Measurements from ENCODE around the gene CLEC4E.
"Not testable (repeated sequence)": the region's sequence is repeated elsewhere in the genome, so short reads cannot be mapped to it uniquely, and the experiment has no call there.

Gene CLEC4E

DNA sequence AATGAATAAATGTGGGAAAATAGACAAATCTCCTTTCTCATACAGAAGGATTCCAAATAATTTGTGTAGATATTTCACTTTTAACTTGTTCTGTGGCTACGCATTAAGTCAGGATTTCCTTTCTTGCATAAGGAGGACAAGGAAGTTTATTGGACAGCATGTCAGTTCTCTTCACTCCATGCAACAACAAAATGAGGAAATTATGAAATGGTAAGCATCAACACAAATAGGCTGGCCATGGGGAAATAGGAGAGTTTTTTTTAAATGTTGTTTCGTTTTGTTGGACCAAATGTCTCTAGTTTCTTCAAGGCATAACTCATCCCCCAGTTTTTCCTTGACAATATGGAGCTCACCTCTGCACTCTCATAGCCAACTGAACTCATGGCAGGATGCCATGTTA lies 25.3 kb upstream of the CLEC4E start:
- H3K14ac ChIP-seq (ENCODE audit: low read length in 2 of 2): not testable (repeated sequence)
- WGBS: 100% methylated on average over 1 of the region's 2 CpGs

DNA sequence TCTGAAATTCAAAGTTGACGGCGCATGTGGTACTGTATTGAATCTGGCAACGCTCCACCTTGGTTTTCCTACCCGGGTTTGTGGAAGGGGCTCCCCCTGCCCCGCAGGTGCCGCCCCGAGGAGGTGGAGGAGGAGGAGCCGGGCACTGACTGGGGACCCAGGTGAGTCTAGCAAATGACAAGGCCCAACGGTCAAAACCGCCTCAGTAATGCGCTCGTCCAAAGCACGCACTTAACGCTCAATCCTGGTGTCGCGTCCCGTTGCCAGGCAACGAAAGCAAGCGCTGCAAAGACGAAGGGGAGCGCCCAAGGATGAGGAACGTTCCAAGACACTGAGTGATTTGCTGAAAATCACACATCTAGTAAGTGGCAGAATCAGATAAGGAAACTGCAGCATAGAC lies 24.0 kb upstream of the CLEC4E start:
- Histone ChIP-seq H3K9ac (ENCODE audit: low read length) (no peak overlapping the region), H3K9me3 (ENCODE audit: control insufficient read depth, low read length) (peaks cover 3% of the 10 kb centered on the region), H2BK12ac (ENCODE audit: low read length in 2 of 2) (no peak overlapping the region), H3K36me3 (ENCODE audit: control insufficient read depth in 1 of 2, insufficient read depth in 2 of 2, low read depth in 1 of 2, low read length in 2 of 2) (no peaks in the 10 kb centered on the region), H3K4me2 (ENCODE audit: low read length, poor library complexity, severe bottlenecking) (no peak overlapping the region), H3K18ac (ENCODE audit: low read depth in 1 of 2, low read length in 2 of 2) (no peak overlapping the region), H3K27me3 (ENCODE audit: control insufficient read depth in 1 of 2, insufficient read depth in 1 of 2, low read length in 2 of 2) (peaks cover 0 to 11% of the 10 kb centered on the region in 2 experiments), H3K4ac (ENCODE audit: low read depth in 1 of 2, low read length in 2 of 2) (no peak overlapping the region), H3K23ac (ENCODE audit: low read length in 2 of 2) (no peak overlapping the region), H3K4me3 (ENCODE audit: insufficient read depth in 1 of 2, low read depth in 1 of 2, low read length in 2 of 2) (no peak overlapping the region), H2BK15ac (ENCODE audit: low read depth, poor library complexity, severe bottlenecking) (no peak overlapping the region), H2AFZ (ENCODE audit: low read depth, low read length) (no peak overlapping the region), H3K4me1 (ENCODE audit: control insufficient read depth, insufficient read depth, low read depth, low read length) (no peaks in the 10 kb centered on the region), H3K79me1 (replicated peaks; ENCODE audit: low read length, poor library complexity, severe bottlenecking) (no peaks in the 10 kb centered on the region), H3K14ac (ENCODE audit: low read length in 2 of 2) (no peak overlapping the region), H2BK5ac (ENCODE audit: low read depth, low read length, poor library complexity, severe bottlenecking) (no peak overlapping the region), H4K91ac (ENCODE audit: low read length) (no peak overlapping the region), H4K8ac (ENCODE audit: low read length) (no peak overlapping the region), H3K27ac (ENCODE audit: low read length, poor library complexity, severe bottlenecking) (no peak overlapping the region), H2BK120ac (ENCODE audit: low read depth, low read length) (no peak overlapping the region), H2AK5ac (ENCODE audit: low read length, severe bottlenecking) (no peak overlapping the region)
- 39% methylated on average over 22 of the region's 22 CpGs for WGBS
- DNase-seq: no peak

More for the DNA sequence above, 25.3 kb upstream of the CLEC4E start:
- H4K8ac ChIP-seq (ENCODE audit: low read length); H3K4me3 ChIP-seq (ENCODE audit: insufficient read depth in 1 of 2, low read depth in 1 of 2, low read length in 2 of 2); H4K91ac ChIP-seq (ENCODE audit: low read length); H3K23ac ChIP-seq (ENCODE audit: low read length in 2 of 2); H2BK5ac ChIP-seq (ENCODE audit: low read depth, low read length, poor library complexity, severe bottlenecking); H2AFZ ChIP-seq (ENCODE audit: low read depth, low read length); H2BK120ac ChIP-seq (ENCODE audit: low read depth, low read length); H3K9ac ChIP-seq (ENCODE audit: low read length); H3K36me3 ChIP-seq (ENCODE audit: control insufficient read depth in 1 of 2, insufficient read depth in 2 of 2, low read depth in 1 of 2, low read length in 2 of 2); H3K27ac ChIP-seq (ENCODE audit: low read length, poor library complexity, severe bottlenecking); H2AK5ac ChIP-seq (ENCODE audit: low read length, severe bottlenecking); DNase-seq; H3K18ac ChIP-seq (ENCODE audit: low read depth in 1 of 2, low read length in 2 of 2); H3K4me2 ChIP-seq (ENCODE audit: low read length, poor library complexity, severe bottlenecking); H2BK15ac ChIP-seq (ENCODE audit: low read depth, poor library complexity, severe bottlenecking); H3K4me1 ChIP-seq (ENCODE audit: control insufficient read depth, insufficient read depth, low read depth, low read length); H3K9me3 ChIP-seq (ENCODE audit: control insufficient read depth, low read length); H3K27me3 ChIP-seq (ENCODE audit: control insufficient read depth in 1 of 2, insufficient read depth in 1 of 2, low read length in 2 of 2); H2BK12ac ChIP-seq (ENCODE audit: low read length in 2 of 2); H3K79me1 ChIP-seq (replicated peaks; ENCODE audit: low read length, poor library complexity, severe bottlenecking); H3K4ac ChIP-seq (ENCODE audit: low read depth in 1 of 2, low read length in 2 of 2): not testable (repeated sequence)

DNA sequence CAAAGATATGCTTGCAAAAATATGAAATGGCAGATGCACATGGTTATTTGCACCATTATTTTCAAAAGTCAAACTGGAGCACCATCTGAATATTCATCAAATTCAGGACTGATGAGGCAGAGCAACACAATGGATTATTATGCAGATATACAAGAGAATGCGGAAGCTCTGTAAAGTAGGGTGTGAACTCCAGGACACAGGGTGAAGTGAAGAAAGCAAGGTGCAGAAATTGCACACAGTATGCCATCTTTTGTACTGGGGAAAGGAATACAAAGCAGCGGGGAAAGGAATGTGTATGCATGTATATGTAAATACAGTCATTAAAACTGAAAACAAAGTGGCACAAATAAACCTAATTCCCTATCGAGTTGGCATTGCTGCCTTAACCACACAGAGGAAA lies 22.7 kb upstream of the CLEC4E start:
- Histone ChIP-seq H3K9ac (ENCODE audit: low read length) (no peak overlapping the region), H3K18ac (ENCODE audit: low read depth in 1 of 2, low read length in 2 of 2) (no peak overlapping the region), H3K4me1 (ENCODE audit: control insufficient read depth, insufficient read depth, low read depth, low read length) (no peaks in the 10 kb centered on the region), H4K8ac (ENCODE audit: low read length) (no peak overlapping the region), H2BK5ac (ENCODE audit: low read depth, low read length, poor library complexity, severe bottlenecking) (no peak overlapping the region), H3K23ac (ENCODE audit: low read length in 2 of 2) (no peak overlapping the region), H3K14ac (ENCODE audit: low read length in 2 of 2) (no peak overlapping the region), H3K4ac (ENCODE audit: low read depth in 1 of 2, low read length in 2 of 2) (no peak overlapping the region), H3K27ac (ENCODE audit: low read length, poor library complexity, severe bottlenecking) (no peak overlapping the region), H3K36me3 (ENCODE audit: control insufficient read depth in 1 of 2, insufficient read depth in 2 of 2, low read depth in 1 of 2, low read length in 2 of 2) (no peaks in the 10 kb centered on the region), H4K91ac (ENCODE audit: low read length) (no peak overlapping the region), H3K4me3 (ENCODE audit: insufficient read depth in 1 of 2, low read depth in 1 of 2, low read length in 2 of 2) (no peak overlapping the region), H2BK15ac (ENCODE audit: low read depth, poor library complexity, severe bottlenecking) (no peak overlapping the region), H3K4me2 (ENCODE audit: low read length, poor library complexity, severe bottlenecking) (no peak overlapping the region), H2AFZ (ENCODE audit: low read depth, low read length) (no peak overlapping the region), H2AK5ac (ENCODE audit: low read length, severe bottlenecking) (no peak overlapping the region), H3K79me1 (replicated peaks; ENCODE audit: low read length, poor library complexity, severe bottlenecking) (no peaks in the 10 kb centered on the region), H3K9me3 (ENCODE audit: control insufficient read depth, low read length) (peaks cover 3% of the 10 kb centered on the region), H3K27me3 (ENCODE audit: control insufficient read depth in 1 of 2, insufficient read depth in 1 of 2, low read length in 2 of 2) (peaks cover 0 to 11% of the 10 kb centered on the region in 2 experiments), H2BK120ac (ENCODE audit: low read depth, low read length) (no peak overlapping the region), H2BK12ac (ENCODE audit: low read length in 2 of 2) (no peak overlapping the region)
- DNase-seq: no peak
- 53% methylated on average over 2 of the region's 3 CpGs for WGBS

DNA sequence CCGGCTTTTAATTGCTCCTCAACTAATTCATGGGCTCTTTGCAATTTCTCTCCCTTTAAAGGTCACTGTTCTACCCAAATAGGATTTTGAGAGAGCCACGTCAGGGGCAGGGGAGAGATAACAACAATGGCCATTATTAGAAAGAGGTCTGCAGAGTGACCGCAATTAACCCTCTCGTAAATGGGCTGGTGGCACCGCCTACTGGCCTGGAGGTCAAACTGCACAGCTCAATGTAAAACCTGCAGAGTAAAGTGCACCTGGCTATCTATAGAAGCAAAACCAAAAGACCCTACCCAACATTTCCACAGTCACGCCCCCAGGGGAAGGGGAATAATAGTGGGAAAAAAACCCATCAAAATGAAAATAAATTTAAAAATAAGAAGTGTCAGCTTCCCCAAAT lies 21.6 kb upstream of the CLEC4E start:
- DNase-seq: no peak
- no peak overlapping the region for H2AFZ ChIP-seq (ENCODE audit: low read depth, low read length)
- H2BK15ac ChIP-seq (ENCODE audit: low read depth, poor library complexity, severe bottlenecking): no peak overlapping the region
- H3K4me1 ChIP-seq (ENCODE audit: control insufficient read depth, insufficient read depth, low read depth, low read length): no peaks in the 10 kb centered on the region
- H2BK5ac ChIP-seq (ENCODE audit: low read depth, low read length, poor library complexity, severe bottlenecking): no peak overlapping the region
- no peak overlapping the region for H2BK12ac ChIP-seq (ENCODE audit: low read length in 2 of 2)
- no peak overlapping the region for H3K4me2 ChIP-seq (ENCODE audit: low read length, poor library complexity, severe bottlenecking)
- H3K36me3 ChIP-seq (ENCODE audit: control insufficient read depth in 1 of 2, insufficient read depth in 2 of 2, low read depth in 1 of 2, low read length in 2 of 2): no peaks in the 10 kb centered on the region
- peaks cover under 1% of the 10 kb centered on the region for H3K9me3 ChIP-seq (ENCODE audit: control insufficient read depth, low read length)
- no peak overlapping the region for H3K9ac ChIP-seq (ENCODE audit: low read length)
- H3K27me3 ChIP-seq (ENCODE audit: control insufficient read depth in 1 of 2, insufficient read depth in 1 of 2, low read length in 2 of 2): peaks cover 0 to 8% of the 10 kb centered on the region in 2 experiments
- H3K4me3 ChIP-seq (ENCODE audit: insufficient read depth in 1 of 2, low read depth in 1 of 2, low read length in 2 of 2): no peak overlapping the region
- H2BK120ac ChIP-seq (ENCODE audit: low read depth, low read length): no peak overlapping the region
- H3K23ac ChIP-seq (ENCODE audit: low read length in 2 of 2): no peak overlapping the region
- H3K14ac ChIP-seq (ENCODE audit: low read length in 2 of 2): no peak overlapping the region
- no peak overlapping the region for H2AK5ac ChIP-seq (ENCODE audit: low read length, severe bottlenecking)
- H3K18ac ChIP-seq (ENCODE audit: low read depth in 1 of 2, low read length in 2 of 2): no peak overlapping the region
- H3K4ac ChIP-seq (ENCODE audit: low read depth in 1 of 2, low read length in 2 of 2): no peak overlapping the region
- WGBS: 97% methylated on average over 5 of the region's 6 CpGs
- no peak overlapping the region for H4K91ac ChIP-seq (ENCODE audit: low read length)
- H3K79me1 ChIP-seq (replicated peaks; ENCODE audit: low read length, poor library complexity, severe bottlenecking): no peaks in the 10 kb centered on the region
- no peak overlapping the region for H3K27ac ChIP-seq (ENCODE audit: low read length, poor library complexity, severe bottlenecking)
- H4K8ac ChIP-seq (ENCODE audit: low read length): no peak overlapping the region
